Hippocampal formation (tissue), 2 donors: Measurements from ENCODE around the gene TSHZ2.
"Not testable (repeated sequence)": the region's sequence is repeated elsewhere in the genome, so short reads cannot be mapped to it uniquely, and the experiment has no call there.

ENCODE experiments used
- DNase-seq, 2 donors: peaks; one replicate each; lab custom pipeline; 2025; lab: John Stamatoyannopoulos, UW

The TSHZ2 gene

GRCh38 chr20:53083411-53083810 is 111.3 kb downstream of the TSHZ2 start:
- no peak for DNase-seq

- no peak for DNase-seq
Measured at GRCh38 chr20:53084408-53084997, 112.3 kb downstream of the TSHZ2 start.

- DNase-seq: no peak
Measured at GRCh38 chr20:53085720-53086119, 113.6 kb downstream of the TSHZ2 start.

GRCh38 chr20:53087037-53087777 is 115.0 kb downstream of the TSHZ2 start:
- DNase-seq: no peak

GRCh38 chr20:53088786-53089185 is 116.6 kb downstream of the TSHZ2 start:
- DNase-seq: peak in 1 of 2 donors; percentile 3

- DNase-seq: not testable (repeated sequence)
Measured at GRCh38 chr20:53089851-53090250, 117.7 kb downstream of the TSHZ2 start.

GRCh38 chr20:53091789-53092188 is 119.6 kb downstream of the TSHZ2 start:
- no peak for DNase-seq

GRCh38 chr20:53092772-53093300 is 120.7 kb downstream of the TSHZ2 start:
- DNase-seq: no peak

GRCh38 chr20:53097371-53097770 is 125.2 kb downstream of the TSHZ2 start:
- DNase-seq: no peak

GRCh38 chr20:53097791-53098190 is 125.6 kb downstream of the TSHZ2 start:
- DNase-seq: no peak

- no peak for DNase-seq
Measured at GRCh38 chr20:53098621-53099020, 126.5 kb downstream of the TSHZ2 start.

- no peak for DNase-seq
Measured at GRCh38 chr20:53099856-53100255, 127.7 kb downstream of the TSHZ2 start.

GRCh38 chr20:53100476-53100911 is 128.3 kb downstream of the TSHZ2 start:
- no peak for DNase-seq

- no peak for DNase-seq
Measured at GRCh38 chr20:53101992-53102760, 130.0 kb downstream of the TSHZ2 start.

GRCh38 chr20:53103124-53103523 is 131.0 kb downstream of the TSHZ2 start:
- DNase-seq: no peak

- DNase-seq: no peak
Measured at GRCh38 chr20:53104884-53105283, 132.7 kb downstream of the TSHZ2 start.

GRCh38 chr20:53116733-53117132 is 144.6 kb downstream of the TSHZ2 start:
- DNase-seq: no peak

GRCh38 chr20:53122853-53123252 is 150.7 kb downstream of the TSHZ2 start:
- DNase-seq: no peak

GRCh38 chr20:53124075-53124551 is 152.0 kb downstream of the TSHZ2 start:
- no peak for DNase-seq

GRCh38 chr20:53124803-53125202 is 152.6 kb downstream of the TSHZ2 start:
- DNase-seq: no peak

GRCh38 chr20:53126185-53126584 is 154.0 kb downstream of the TSHZ2 start:
- DNase-seq: no peak

GRCh38 chr20:53127027-53127426 is 154.9 kb downstream of the TSHZ2 start:
- no peak for DNase-seq
